ENCODE measurements around the gene EFHD2.
A peak's percentile ranks its signal among the peaks of the same experiment; 100 is the strongest.
"Not testable (repeated sequence)": the region's sequence is repeated elsewhere in the genome, so short reads cannot be mapped to it uniquely, and the experiment has no call there.

The EFHD2 gene

DNA sequence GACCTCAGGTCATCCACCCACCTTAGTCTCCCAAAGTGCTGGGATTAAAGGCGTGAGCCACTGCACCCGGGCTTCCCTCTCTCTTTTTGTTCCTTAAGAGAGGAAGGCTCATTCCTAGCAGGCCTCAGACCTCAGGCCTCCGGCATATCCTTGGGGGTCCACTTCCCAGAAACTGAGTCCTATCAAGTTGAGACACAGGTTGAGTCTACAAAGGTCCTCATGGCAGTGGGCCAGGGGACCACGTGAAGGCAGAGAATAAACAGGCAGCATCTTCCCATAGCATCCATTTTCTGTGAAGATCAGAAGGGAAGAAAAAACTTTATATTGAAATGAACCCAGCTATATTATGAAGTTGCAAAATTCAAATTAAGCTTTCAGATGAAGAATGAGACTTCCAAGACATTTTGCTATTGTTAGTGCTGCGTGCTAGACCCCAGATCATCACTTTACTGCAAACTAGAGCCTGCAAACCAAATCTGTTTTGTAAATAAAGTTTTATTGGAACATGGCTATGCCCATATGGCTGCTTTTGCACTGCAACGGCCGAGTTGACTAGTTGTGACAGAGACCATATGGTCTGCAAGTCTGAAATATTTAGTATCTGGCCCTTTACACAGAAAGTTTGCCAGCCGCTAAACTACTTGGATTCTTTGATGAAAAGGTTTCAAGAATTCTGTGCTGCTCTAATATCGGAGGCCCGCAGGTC, 43.3 kb downstream of the EFHD2 start:
- DNase-seq: no peak

DNA sequence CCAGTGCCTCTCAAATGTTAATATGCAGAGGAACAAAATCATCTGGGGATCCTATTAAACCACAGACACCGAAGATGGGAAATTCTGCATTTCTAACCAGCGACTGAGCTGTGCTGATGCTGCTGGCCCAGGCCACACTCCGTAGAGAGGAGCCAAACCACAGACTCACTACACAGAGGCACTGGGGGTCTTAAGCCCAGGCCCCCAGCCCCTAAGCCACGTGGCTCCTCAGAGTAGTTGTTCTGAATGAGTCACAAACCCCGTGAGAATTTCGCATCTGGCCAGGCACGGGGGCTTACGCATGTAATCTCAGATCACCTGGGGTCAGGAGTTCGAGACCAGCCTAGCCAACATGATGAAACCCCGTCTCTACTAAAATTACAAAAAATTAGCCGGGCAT, 44.0 kb downstream of the EFHD2 start:
- DNase-seq: no peak

DNA sequence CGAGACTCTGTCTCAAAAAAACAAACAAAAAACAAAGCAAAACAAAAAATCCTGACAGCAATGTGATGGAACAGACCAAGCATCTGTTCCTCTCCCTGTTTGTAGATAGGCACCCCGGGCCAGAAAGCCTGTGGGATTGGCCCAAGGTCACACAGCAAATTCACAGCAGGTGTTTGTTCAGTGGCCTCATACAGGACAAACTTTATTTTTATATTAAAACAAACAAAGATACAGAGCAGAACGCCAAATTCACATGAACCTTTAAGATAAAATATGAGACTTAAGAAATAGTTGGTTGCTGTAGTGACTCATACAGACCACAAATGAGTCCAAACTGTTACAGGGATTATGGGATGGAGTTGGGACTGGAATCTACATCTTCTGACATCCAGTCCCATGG, 44.6 kb downstream of the EFHD2 start:
- no peak for DNase-seq

DNA sequence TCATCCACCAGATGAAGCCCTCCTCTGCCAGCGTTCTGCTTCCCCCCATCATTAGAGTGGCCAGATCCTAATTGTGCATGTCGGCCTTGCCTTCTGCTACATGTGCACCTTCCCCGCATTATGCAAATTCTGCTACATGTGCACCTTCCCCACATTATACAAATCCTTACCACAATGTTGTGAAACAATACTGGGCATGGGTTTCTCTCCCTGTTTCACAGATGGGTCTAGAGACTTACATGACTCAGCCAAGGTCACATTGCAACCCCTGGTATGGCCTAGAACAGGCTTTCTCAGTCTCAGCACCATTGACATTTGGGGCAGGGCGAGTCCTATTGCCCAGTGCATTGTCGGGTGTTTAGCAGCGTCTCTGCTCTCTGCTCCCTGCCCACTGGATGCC, 45.8 kb downstream of the EFHD2 start:
- peak in 2 of 4 experiments; percentile 42 to 70 for DNase-seq

DNA sequence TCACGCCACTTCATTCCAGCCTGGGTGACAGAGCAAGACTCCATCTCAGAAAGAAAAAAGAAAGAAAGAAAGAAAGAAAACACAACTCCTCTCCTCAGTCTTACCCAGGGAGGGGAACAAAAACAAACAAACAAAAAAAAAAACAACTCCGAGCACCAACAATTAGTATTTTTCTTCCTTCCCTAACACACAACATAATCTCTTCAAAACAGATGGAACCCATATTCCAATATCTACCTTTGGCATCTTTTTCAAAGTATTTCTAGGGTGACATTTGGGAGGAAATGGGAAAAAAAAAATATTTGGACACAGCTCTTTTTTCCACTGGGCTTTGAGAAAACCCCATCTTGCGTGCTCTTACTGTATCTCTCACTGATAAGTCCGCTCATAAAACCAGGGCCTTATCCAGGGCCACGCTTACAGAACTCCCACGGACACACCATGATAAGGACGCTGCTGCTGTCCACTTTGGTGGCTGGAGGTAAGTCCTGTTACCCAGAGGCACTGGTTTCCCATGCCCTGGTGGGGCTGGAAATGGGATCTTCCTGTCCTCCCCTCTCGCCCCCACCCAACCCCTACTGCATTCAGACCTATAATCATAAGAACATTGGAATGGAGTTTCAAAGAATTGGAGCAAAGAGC, 46.7 kb downstream of the EFHD2 start, which contains the start of gene CELA2A:
Gene CELA2A (plus strand): TSS at position 420 of the 642 bp plus-strand sequence. CDS start 22 bp downstream, at position 442.
- no peak for DNase-seq

DNA sequence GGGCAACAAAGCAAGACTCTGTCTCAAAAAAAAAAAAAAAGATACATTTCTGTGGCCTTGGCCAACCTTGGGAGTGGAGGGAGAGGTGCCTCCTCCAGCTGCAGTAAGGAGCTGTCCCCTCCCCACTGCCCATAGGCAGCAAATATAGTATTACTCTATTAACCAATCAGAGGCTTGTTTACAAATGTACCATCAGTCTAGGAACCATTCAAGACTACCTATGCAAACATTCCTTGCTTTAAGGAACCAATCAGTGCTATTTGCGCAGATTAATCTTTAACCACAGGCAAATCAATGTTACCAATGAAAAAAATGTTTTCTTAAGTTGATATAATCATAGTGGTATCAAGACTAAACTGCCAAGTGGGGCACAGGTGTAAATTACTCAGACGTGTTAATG, 47.9 kb downstream of the EFHD2 start:
- no peak for DNase-seq

DNA sequence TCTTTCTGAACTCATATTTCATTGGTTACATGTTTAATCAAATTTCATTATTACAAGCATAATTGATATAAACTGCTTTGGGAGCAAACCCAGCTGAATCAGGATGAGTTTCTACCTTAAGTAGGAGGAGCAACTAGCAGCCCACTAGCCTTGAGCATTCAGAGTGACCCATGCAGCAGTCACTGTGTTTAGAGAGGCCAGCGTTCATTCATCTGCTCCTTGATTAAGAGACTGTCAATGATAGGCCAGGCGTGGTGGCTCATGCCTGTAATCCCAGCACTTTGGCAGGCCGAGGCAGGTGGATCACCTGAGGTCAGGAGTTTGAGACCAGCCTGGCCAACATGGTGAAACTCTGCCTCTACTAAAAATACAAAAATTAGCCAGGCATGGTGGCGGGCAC, 48.7 kb downstream of the EFHD2 start:
- DNase-seq: not testable (repeated sequence)

DNA sequence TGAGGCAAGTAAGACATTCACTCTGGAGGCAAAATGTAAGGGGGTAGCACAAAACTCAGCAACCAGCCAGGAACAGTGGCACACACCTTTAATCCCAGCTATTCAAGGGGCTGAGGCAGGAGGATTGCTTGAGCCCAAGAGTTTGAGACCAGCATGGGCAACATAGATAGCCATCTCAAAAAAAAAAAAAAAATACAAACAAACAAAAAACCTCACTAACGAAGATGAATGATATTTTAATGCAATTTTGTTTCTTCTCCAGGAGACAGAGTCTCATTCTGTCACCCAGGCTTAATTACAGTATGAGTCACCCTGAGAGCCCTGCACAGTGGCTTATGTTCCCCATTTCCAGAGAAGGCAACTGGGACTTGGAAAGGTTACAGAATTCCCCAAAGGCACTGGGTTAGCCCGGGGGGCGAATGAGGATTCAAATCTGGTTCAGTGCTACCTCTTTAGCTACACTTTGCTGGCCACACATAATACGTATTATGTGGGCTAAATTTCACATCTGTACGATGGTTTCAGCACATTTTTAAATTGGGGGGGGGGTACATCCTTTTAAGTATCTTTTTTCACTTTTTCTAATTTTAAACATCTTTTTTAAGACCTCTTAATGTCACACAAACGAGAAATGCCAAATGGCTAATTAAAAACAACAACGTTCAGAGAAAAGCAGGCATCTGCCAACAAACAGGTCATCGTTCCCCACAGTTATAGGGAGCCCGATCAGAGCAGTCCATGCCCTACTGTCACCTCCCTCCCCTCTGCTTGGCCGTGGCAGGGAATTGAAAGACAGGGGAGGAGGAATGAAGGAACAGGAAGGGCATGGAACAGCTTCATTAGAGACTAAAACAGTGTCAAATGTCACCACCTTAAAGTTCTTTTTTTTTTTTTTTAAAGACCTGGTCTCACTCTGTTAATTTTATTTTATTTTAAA, 50.4 kb downstream of the EFHD2 start:
- peak; percentile 50 to 70 (median 62) for DNase-seq

DNA sequence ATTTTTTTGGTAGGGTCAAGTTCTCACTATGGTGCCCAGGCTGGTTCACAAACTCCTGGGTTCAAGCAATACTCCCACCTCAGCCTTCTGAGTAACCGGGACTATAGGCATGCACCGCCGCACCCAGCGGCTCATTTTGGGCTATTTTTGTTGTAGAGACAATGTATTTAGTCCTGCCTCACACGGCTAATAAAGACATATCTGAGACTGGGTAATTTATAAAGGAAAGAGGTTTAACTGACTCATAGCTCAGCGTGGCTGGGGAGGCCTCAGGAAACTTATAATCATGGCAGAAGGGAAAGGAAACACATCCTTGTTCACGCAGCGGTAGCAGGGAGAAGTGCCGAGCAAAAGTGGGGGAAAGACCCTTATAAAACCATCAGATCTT, 51.0 kb downstream of the EFHD2 start:
- no peak for DNase-seq

DNA sequence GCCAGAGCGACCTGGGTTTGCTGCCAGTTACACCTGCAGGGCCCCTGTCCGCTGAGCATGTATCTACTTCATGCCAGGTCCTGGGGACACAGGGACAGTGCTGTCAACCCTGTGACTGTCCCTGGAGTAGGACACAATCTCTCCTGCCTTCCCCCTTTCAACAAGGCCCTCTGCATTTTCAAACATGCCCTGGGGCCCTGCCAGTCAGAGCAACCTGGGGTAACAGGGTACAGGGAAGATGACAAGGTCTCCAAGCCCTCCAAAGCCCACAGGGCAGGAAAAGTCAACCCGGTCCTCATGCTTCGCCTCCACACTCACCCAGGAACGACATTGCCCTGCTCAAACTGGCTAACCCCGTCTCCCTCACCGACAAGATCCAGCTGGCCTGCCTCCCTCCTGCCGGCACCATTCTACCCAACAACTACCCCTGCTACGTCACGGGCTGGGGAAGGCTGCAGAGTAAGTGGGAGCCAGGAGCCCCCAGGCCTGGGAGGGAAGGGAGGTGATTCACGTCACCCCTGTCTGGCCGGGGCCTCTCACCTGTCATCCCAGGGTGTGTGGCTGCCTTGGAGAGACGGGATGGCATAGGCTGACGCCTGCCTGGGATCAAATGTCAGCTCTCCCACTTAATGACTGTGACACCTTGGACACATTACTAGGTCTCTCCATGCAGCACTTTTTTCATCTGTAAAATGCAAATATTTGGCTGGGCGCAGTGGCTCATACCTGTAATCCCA, 53.5 kb downstream of the EFHD2 start:
- not testable (repeated sequence) for DNase-seq

DNA sequence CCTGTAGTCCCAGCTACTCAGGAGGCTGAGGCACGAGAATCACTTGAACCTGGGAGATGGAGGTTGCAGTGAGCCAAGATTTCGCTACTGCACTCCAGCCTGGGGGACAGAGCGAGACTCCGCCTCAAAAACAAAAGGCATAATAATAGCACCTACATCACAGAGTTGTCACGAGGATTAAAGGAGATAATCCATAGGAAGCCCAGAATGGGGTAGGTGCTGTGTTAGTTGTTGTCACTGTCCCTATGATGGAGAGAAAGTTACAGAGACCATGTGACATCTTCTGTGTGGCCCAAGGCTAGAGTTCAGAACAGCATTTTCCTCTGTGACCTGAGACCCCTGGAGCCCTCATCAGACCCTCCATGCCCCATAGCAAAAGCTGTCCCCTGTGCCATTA, 54.2 kb downstream of the EFHD2 start:
- not testable (repeated sequence) for DNase-seq

DNA sequence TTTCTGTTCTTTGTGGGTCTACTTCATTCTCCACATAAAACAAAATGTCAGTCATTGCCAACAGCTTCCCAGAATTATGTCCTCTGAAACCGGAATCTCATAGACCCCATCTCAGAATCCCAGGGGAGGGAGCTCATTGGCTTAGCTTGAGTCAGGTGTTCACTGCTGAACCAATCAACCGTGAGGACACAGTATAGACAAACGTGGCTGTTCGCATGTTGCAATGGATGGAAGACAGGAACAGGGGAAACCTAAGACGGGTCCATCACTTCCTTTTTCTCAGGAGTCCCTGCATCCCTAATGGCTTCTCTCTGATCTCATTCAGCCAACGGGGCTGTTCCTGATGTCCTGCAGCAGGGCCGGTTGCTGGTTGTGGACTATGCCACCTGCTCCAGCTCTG, 56.0 kb downstream of the EFHD2 start:
- peak in 2 of 4 experiments; percentile 36 to 51 for DNase-seq

DNA sequence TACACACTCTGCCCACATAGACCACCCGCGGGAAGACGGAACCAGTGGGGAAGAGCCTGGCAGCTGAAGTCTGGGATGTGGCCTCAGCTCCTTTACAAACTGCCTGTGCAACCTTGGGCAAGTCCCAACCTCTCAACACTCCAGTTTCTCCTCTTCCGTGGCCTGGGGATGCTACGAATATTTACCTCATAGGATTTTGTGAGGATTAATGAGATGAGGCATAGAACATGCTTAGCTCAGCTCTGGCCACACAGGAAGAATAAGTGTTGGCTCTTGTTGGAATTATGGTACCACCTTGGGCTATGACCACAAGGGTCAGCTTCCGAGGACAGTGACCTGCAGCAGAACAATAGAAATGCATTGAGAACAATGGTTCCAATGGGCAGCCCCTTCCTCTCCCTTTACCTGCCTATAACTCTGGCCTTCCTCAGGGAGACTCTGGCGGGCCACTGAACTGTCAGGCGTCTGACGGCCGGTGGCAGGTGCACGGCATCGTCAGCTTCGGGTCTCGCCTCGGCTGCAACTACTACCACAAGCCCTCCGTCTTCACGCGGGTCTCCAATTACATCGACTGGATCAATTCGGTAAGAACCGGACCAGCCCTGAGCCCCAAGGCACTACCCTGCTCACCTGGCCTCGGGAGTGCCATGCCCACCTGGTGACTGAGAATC, 57.4 kb downstream of the EFHD2 start:
- not testable (repeated sequence) for DNase-seq

DNA sequence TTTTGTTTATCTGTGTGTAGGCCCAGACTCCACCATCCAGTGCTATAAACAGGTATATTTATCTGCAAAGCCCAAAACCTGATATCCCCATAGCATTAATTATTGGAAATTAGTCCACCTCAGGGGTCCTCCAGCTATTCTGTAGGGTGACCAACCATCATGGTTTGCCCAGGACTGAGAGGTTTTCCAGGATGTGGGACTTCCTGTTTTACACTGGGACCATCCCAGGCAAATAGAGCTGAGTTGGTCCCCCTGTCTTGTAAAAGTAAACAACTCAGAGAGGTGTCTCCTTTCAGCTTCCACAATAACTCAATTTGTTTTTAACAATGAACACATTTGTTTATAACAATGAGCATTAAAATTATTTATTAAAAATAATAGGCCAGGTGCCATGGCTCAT, 58.5 kb downstream of the EFHD2 start:
- DNase-seq: no peak

DNA sequence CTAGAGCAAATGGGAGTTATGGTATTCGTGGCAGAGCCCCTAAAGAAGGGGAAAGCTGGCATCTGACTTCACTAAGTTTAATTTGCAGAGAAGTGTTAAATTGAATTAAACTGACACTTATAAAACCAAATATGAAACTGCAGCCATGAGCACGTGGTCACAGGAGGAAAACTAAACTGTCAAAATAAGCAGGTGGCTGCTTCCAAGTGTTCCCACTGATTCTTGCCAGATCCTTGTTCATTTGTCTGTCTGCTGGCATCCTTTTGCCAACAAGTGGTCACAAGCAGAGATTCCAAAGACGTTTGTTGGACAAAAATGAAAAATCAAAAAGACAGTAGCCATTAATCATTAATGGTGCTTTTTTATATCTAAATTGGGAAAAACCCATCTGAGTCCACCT, 59.7 kb downstream of the EFHD2 start:
- no peak for DNase-seq

DNA sequence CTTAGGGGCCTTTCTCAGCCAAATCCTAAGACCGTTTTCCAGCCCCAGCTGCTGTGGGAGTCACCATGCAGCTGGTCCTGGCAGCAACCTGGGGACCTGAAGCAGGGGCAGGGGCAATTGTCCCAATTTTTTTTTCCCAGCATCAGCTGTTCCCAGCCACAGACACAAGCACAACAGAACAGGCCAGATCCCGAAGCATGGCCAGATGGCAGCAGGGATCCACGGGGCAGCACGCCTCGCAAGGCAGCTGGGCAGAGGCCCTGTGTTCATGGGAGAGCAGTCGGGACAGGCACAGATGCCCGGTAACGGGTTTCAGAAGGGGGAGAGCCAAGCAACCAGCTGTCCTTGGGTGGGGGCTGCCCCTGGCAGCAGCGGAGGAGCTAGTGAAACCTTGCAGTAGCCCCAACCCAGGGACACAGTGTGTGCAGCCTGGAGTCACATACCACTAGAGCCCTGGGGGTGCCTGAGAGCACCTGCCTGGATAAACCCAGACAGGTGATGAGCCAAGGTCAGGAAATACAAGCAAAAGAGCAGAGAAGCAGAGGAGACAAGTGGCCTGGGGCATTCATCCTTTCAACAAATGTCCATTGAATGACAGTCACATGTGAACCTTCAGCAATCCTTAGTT, 60.2 kb downstream of the EFHD2 start:
- DNase-seq: not testable (repeated sequence)

DNA sequence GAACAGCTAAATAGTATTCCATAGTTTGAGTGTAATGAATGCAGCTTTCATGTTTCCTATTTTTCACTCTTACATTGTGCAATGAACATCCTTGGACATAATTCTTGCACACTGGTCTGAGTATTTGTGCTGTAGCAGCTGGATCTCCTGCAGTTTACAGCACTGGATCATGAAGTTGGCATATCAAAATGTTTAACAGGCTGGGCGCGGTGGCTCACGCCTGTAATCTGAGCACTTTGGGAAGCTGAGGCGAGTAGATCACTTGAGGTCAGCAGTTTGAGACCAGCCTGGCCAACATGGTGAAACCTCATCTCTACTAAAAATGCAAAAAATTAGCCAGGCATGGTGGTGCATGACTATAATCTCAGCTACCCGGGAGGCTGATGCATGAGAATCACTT, 61.4 kb downstream of the EFHD2 start:
- not testable (repeated sequence) for DNase-seq

DNA sequence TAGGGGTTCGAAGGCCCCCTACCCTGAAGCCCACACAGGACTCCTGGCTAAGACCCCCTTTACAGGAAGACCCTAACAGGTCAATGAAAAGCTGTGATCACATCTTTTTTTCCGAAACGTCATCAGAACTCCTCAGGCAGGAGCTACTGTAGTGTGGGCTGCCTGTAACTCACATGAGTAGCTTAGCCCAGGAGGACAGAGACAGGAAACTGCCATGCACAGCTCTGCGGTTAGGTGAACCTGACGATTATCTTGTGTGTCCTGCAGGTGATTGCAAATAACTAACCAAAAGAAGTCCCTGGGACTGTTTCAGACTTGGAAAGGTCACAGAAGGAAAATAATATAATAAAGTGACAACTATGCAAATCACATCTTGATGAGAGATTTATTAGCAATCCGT, 62.0 kb downstream of the EFHD2 start:
- not testable (repeated sequence) for DNase-seq

DNA sequence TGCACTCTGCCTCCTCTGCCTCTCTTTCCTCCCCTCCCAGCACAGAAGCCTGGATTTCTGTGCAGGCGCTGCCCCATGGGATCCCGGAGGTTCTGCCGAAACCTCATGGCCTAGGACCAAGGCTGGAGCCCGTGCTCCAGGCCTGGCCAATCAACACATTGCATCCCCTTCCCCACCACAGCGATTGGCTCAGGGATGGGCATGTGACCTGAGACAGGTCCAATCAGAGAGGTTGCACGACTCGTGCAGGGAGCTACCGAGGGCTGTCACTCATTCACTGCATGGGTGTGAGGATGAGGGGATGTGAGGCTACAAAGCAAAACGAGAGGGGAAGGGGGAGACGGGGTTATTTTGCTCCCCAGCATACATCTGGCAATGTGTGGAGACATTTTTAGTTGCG, 62.9 kb downstream of the EFHD2 start:
- DNase-seq: no peak

DNA sequence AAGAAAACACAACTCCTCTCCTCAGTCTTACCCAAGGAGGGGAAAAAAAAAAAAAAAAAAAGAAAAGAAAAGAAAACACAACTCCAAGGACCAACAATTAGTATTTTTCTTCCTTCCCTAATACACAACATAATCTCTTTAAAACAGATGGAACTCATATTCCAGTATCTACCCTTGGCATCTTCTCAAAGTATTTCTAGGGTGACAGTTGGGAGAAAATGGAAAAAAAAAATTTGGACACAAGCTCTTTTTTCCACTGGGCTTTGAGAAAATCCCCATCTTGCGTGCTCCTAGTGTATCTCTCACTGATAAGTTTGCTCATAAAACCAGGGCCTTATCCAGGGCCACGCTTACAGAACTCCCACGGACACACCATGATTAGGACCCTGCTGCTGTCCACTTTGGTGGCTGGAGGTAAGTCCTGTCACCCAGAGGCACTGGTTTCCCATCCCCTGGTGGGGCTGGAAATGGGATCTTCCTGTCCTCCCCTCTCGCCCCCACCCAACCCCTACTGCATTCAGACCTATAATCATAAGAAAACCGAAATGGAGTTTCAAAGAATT, 66.1 kb downstream of the EFHD2 start, which contains the start of gene CELA2B:
Gene CELA2B (plus strand): TSS at position 353 of the 563 bp plus-strand sequence. CDS start 22 bp downstream, at position 375.
- DNase-seq: no peak

DNA sequence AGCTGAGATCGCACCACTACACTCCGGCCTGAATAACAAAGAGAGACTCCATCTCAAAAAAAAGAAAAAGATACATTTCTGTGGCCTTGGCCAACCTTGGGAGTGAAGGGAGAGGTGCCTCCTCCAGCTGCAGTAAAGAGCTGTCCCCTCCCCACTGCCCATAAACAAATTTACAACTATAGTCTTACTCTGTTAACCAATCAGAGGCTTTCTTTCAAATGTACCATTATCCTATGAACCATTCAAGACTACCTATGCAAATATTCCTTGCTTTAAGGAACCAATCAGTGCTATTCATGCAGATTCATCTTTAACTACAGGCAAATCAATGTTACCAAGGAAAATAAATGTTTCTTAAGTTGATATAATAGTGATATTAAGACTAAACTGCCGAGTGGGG, 67.2 kb downstream of the EFHD2 start:
- no peak for DNase-seq
